Measurements from ENCODE around the gene DRAM2.

DNA sequence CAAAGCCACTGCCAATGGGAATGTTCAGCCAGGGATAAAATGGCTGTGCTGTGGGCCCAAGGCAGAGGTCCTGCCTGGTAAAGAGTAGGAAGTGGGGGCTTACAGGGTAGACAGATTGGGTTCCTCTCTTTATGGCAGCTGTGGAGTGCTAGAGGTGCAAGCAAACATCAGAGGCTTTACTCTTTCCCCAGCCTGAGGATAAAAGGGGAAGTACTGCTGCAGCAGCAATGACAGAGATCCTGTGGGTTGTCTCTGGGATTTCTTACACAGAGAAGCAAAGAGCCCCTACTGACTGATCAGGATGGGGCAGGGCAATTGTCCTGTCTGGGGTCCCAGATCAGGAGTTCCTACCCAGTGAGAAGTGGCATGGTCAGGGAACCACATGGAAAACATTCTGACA, 54.2 kb downstream of the DRAM2 start:
- TF ChIP-seq, protein P1, sequence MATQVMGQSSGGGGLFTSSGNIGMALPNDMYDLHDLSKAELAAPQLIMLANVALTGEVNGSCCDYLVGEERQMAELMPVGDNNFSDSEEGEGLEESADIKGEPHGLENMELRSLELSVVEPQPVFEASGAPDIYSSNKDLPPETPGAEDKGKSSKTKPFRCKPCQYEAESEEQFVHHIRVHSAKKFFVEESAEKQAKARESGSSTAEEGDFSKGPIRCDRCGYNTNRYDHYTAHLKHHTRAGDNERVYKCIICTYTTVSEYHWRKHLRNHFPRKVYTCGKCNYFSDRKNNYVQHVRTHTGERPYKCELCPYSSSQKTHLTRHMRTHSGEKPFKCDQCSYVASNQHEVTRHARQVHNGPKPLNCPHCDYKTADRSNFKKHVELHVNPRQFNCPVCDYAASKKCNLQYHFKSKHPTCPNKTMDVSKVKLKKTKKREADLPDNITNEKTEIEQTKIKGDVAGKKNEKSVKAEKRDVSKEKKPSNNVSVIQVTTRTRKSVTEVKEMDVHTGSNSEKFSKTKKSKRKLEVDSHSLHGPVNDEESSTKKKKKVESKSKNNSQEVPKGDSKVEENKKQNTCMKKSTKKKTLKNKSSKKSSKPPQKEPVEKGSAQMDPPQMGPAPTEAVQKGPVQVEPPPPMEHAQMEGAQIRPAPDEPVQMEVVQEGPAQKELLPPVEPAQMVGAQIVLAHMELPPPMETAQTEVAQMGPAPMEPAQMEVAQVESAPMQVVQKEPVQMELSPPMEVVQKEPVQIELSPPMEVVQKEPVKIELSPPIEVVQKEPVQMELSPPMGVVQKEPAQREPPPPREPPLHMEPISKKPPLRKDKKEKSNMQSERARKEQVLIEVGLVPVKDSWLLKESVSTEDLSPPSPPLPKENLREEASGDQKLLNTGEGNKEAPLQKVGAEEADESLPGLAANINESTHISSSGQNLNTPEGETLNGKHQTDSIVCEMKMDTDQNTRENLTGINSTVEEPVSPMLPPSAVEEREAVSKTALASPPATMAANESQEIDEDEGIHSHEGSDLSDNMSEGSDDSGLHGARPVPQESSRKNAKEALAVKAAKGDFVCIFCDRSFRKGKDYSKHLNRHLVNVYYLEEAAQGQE (IDR thresholded peaks at IDR 0.05; ENCODE audit: borderline replicate concordance in 1 of 2, low read depth in 1 of 2, low read length in 2 of 2): no peak
- TF ChIP-seq DPF2 (CRISPR knock-in tag; IDR thresholded peaks at IDR 0.05; ENCODE audit: borderline replicate concordance, low read depth): no peak
